Hepatocyte (in vitro differentiated cells): ENCODE data around the gene WDPCP.
"Not testable (repeated sequence)": the region's sequence is repeated elsewhere in the genome, so short reads cannot be mapped to it uniquely, and the experiment has no call there.

Experiments
- CTCF ChIP-seq: fragments of 200-600 bp; sonication (generic); IDR thresholded peaks from 2 replicates; pipeline ENCODE4 v1.5.1; 2016; ENCODE audit warnings: antibody characterized with exemption, mild to moderate bottlenecking; ENCODE audit not compliant: poor library complexity
- EZH2 ChIP-seq: fragments of 200-600 bp; sonication (generic); IDR thresholded peaks from 2 replicates; pipeline ENCODE4 v1.6.1; 2016; ENCODE audit warnings: antibody characterized with exemption, mild to moderate bottlenecking, borderline replicate concordance

DNA sequence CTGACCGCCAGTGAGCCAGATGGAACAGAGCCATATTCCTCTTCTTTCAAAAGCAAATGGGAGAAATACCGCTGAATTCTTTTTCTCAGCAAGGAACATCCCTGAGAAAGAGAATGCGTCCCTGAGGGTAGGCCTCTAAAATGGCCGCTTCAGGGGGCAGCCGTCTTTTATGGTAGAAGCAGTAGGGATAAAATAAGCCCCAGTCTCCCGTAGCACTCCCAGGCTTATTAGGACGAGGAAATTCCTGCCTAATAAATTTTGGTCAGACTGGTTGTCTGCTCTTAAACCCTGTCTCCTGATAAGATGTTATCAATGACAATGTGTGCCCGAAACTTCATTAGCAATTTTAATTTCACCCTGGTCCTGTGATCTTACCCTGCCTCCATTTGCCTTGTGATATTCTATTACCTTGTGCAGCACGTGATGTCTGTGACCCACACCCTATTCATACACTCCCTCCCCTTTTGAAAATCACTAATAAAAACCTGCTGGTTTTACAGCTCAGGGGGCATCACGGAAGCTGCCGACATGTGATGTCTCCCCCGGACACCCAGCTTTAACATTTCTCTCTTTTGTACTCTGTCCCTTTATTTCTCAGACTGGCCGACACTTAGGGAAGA, 14.4 kb downstream of the WDPCP start:
- not testable (repeated sequence) for TF ChIP-seq CTCF, EZH2
